Endothelial cell of umbilical vein (primary cell): Measurements from ENCODE around the gene AQP1. TPM values are rescaled to one million over a fixed set of nuclear protein-coding genes. Genes with fewer than 3 reads are reported as not detected.

Experiments
- BruUV-seq: library from RNA; stranded (reverse); fragments of 400-500 nt; replicated peaks from 2 replicates; lab custom pipeline; 2021; lab: Mats Ljungman, UMichigan
- CTCF ChIA-PET: fragments of 300-600, 350-600 bp; sonication (Branson Sonifier 250); formaldehyde crosslinking; loops from one replicate; lab custom pipeline; 2021; ENCODE audit warnings: antibody characterized with exemption, inconsistent platforms; lab: Charles Lee
- POLR2A ChIA-PET: fragments of 300-600, 350-600 bp; sonication (Branson Sonifier 250); formaldehyde crosslinking; loops from one replicate; lab custom pipeline; 2021; ENCODE audit warnings: antibody characterized with exemption, inconsistent platforms; lab: Charles Lee
- DNase-seq: peaks from one replicate; pipeline ENCODE4 v3.0.0-alpha.2; 2011; ENCODE audit warnings: low read depth, low spot score
- FAIRE-seq: peaks from 2 replicates; lab custom pipeline; 2011; peaks lifted over from hg19 to GRCh38; lab: Jason Lieb, UNC
- H2AFZ ChIP-seq: 2 replicates; pipeline ENCODE4 v1.6.0; 2012; ENCODE audit warnings: low read depth, low read length, control low read depth, inconsistent platforms
- H3K27ac ChIP-seq: 2 replicates; pipeline ENCODE4 v1.5.1; 2011; ENCODE audit warnings: low read depth, mild to moderate bottlenecking, control low read depth, low read length, moderate library complexity; ENCODE audit not compliant: insufficient read depth
- H3K27me3 ChIP-seq, 2 experiments: 2 replicates each; pipeline versions ENCODE4 v1.6.0 to v1.6.1; 2011; ENCODE audit warnings: low read length in 2 of 2, mixed read lengths in 1 of 2; ENCODE audit not compliant: control insufficient read depth in 2 of 2, insufficient read depth in 2 of 2
- H3K36me3 ChIP-seq, 2 experiments: 2 replicates in 1 of 2; 3 replicates in 1 of 2; pipeline ENCODE4 v1.5.1; 2011; ENCODE audit warnings: low read length in 2 of 2, mild to moderate bottlenecking in 1 of 2, moderate library complexity in 1 of 2; ENCODE audit not compliant: control insufficient read depth in 2 of 2, insufficient read depth in 2 of 2; ENCODE audit errors: extremely low read depth in 1 of 2
- H3K4me1 ChIP-seq: 3 replicates; pipeline ENCODE4 v1.5.1; 2011; ENCODE audit warnings: mild to moderate bottlenecking, low read length; ENCODE audit not compliant: control insufficient read depth, insufficient read depth; ENCODE audit errors: extremely low read depth
- H3K4me2 ChIP-seq: 2 replicates; pipeline ENCODE4 v1.6.1; 2011; ENCODE audit warnings: low read length, control low read depth, mixed read lengths; ENCODE audit not compliant: insufficient read depth
- H3K4me3 ChIP-seq, 3 experiments: fragments of 200-600 bp in 1 of 3; sonication (generic), shearing (Covaris generic) in 1 of 3; replicated peaks in 1 of 3; 2 replicates each; pipeline ENCODE4 v1.5.1; 2011 to 2016; ENCODE audit warnings: control low read depth in 3 of 3, low read length in 3 of 3, mild to moderate bottlenecking in 2 of 3, inconsistent platforms in 1 of 3, low read depth in 1 of 3, moderate library complexity in 1 of 3; ENCODE audit not compliant: insufficient read depth in 1 of 3
- H3K79me2 ChIP-seq: 2 replicates; pipeline ENCODE4 v1.6.0; 2012; ENCODE audit warnings: low read length, inconsistent platforms; ENCODE audit not compliant: control insufficient read depth, insufficient read depth
- H3K9ac ChIP-seq: replicated peaks from 2 replicates; pipeline ENCODE3; 2011; ENCODE audit warnings: low read length, control low read depth; ENCODE audit not compliant: insufficient read depth; ENCODE audit errors: extremely low read depth
- H3K9me1 ChIP-seq: replicated peaks from 3 replicates; pipeline ENCODE4 v1.6.0; 2011; ENCODE audit warnings: mild to moderate bottlenecking, low read length; ENCODE audit not compliant: control insufficient read depth, insufficient read depth; ENCODE audit errors: extremely low read depth
- H3K9me3 ChIP-seq: replicated peaks from 2 replicates; pipeline ENCODE4 v1.5.1; 2012; ENCODE audit warnings: low read length, inconsistent platforms; ENCODE audit not compliant: control insufficient read depth, insufficient read depth
- H4K20me1 ChIP-seq: replicated peaks from 2 replicates; pipeline ENCODE3; 2011; ENCODE audit warnings: mild to moderate bottlenecking, low read length; ENCODE audit not compliant: control insufficient read depth, insufficient read depth; ENCODE audit errors: extremely low read depth
- CTCF ChIP-seq, 2 donors: IDR thresholded peaks; 1 replicate in 1 of 2; 2 replicates in 1 of 2; pipeline ENCODE4 v1.5.1; 2011; ENCODE audit warnings: low read length in 2 of 2, mild to moderate bottlenecking in 2 of 2, moderate library complexity in 2 of 2, control low read depth in 1 of 2, inconsistent platforms in 1 of 2, low read depth in 1 of 2; ENCODE audit not compliant: insufficient read depth in 1 of 2; ENCODE audit errors: extremely low read depth in 1 of 2
- EZH2 ChIP-seq: IDR thresholded peaks from 2 replicates; pipeline ENCODE4 v1.6.1; 2012; ENCODE audit warnings: borderline replicate concordance, low read depth, mild to moderate bottlenecking, moderate library complexity, low read length, inconsistent platforms; ENCODE audit not compliant: severe bottlenecking
- FOS ChIP-seq: IDR thresholded peaks from 2 replicates; pipeline ENCODE4 v1.6.1; 2011; ENCODE audit warnings: mild to moderate bottlenecking, low read length, moderate library complexity, borderline replicate concordance; ENCODE audit not compliant: insufficient read depth
- GATA2 ChIP-seq: IDR thresholded peaks from 2 replicates; pipeline ENCODE4 v1.7.0; 2011; ENCODE audit warnings: low read depth, mild to moderate bottlenecking, moderate library complexity, mixed read lengths, low read length; ENCODE audit not compliant: insufficient read length, insufficient read depth
- JUN ChIP-seq: IDR thresholded peaks from 2 replicates; pipeline ENCODE4 v1.6.1; 2011; ENCODE audit warnings: borderline replicate concordance, low read depth; ENCODE audit not compliant: insufficient read length, insufficient read depth
- MYC ChIP-seq: IDR thresholded peaks from one replicate; pipeline ENCODE4 v1.6.1; 2011; ENCODE audit warnings: mild to moderate bottlenecking, low read depth, low read length
- POLR2A ChIP-seq: IDR thresholded peaks from 2 replicates; pipeline ENCODE4 v1.6.1; 2012; ENCODE audit warnings: low read depth, mild to moderate bottlenecking, control low read depth, low read length
- POLR2AphosphoS5 ChIP-seq: IDR thresholded peaks from 2 replicates; pipeline ENCODE4 v1.6.1; 2012; ENCODE audit warnings: low read depth, mild to moderate bottlenecking, control low read depth, low read length, moderate library complexity; ENCODE audit not compliant: insufficient read depth
- dilution Hi-C: fragments of 300-500 bp; cut with MboI; formaldehyde crosslinking; loops from one replicate; pipeline ENCODE4 v1.15.0; 2019; ENCODE audit warnings: low sequenced_read_pairs; ENCODE audit not compliant: extremely low pct_ligation_motif_present
- intact Hi-C: fragments of 100-400 bp; cut with micrococcal nuclease; formaldehyde crosslinking; loops from one replicate; pipeline ENCODE4 v1.10.0; 2022
- polyA plus RNA-seq, 4 experiments: library from polyadenylated mRNA; depleted of rRNA in 3 of 4; stranded (reverse) in 3 of 4; unstranded in 1 of 4; fragments of >200 nt; gene quantifications; 2 replicates each; pipeline versions ENCODE4 v1.2.1 to v1.2.3, GENCODE V29; 2011 to 2012; ENCODE audit warnings: missing spikeins in 1 of 4
- total RNA-seq: library from RNA; stranded (reverse); gene quantifications from 2 replicates; pipeline ENCODE4 v1.2.3, GENCODE V29; 2021
- TF ChIP-seq, protein P1 (sequence below): IDR thresholded peaks from 2 replicates; pipeline ENCODE4 v1.6.1; 2011; ENCODE audit not compliant: insufficient read depth, insufficient read length

AQP1 gene
- total and polyA plus RNA-seq, 2 donors (not counting 3 experiments of a cell fraction or from before 2014, with no cell fraction given): 11.7 to 15.9 TPM

DNA sequence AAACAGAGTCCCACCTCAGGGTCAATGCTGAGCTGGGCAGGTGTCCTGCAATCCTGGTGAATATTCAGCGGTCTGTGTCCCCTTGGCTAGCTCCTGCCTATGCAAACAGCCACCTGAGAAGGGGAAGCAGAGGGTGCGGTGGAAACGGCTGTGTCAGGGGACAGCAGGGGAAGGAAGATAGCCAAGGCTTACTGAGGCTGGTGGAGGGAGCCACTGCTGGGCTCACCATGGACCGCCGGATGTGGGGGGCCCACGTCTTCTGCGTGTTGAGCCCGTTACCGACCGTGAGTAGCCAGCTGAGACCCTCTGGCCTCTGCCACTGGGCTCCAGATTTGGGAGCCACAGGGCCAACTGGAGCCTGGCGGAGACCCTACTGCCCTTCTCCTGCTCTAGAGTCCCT is 52.2 kb downstream of the AQP1 start, which contains the start of gene GHRHR:
TSS of gene GHRHR (plus strand) at position 112 of the 400 bp plus-strand sequence. CDS start at position 228, 116 bp downstream.
- H2AFZ ChIP-seq: no peak within 1 kb of the TSS
- no peak for FAIRE-seq
- no peaks in the 10 kb centered on the region for H3K9me1 ChIP-seq
- no peaks in the 10 kb centered on the region for H3K79me2 ChIP-seq
- no peak within 1 kb of the TSS for H3K27ac ChIP-seq
- no peaks in the 10 kb centered on the region for H4K20me1 ChIP-seq
- no peak within 1 kb of the TSS for H3K4me2 ChIP-seq
- no peak for DNase-seq
- no peak within 1 kb of the TSS for H3K9ac ChIP-seq
- ChIA-PET POLR2A (no interaction called here), CTCF (interaction anchor here (1.4 to 3.2 kb wide), 2 partner anchors 25 to 159 kb away, joined by 7 to 17 read pairs; no protein-coding TSS in a partner anchor)
- dilution Hi-C loops: no loop called here
- TF ChIP-seq, protein P1, sequence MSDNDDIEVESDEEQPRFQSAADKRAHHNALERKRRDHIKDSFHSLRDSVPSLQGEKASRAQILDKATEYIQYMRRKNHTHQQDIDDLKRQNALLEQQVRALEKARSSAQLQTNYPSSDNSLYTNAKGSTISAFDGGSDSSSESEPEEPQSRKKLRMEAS: no peak
- no peak for TF ChIP-seq GATA2
- TF ChIP-seq JUN: no peak
- no peak for TF ChIP-seq MYC
- TF ChIP-seq FOS: no peak
- TF ChIP-seq POLR2AphosphoS5: no peak
- no peak for TF ChIP-seq CTCF (IDR thresholded peaks at IDR 0.05; ENCODE audit: extremely low read depth in 1 of 2, insufficient read depth in 1 of 2, low read depth in 1 of 2, low read length in 2 of 2)
- no peak for TF ChIP-seq EZH2
- no peak for TF ChIP-seq POLR2A
- H3K4me3 ChIP-seq: no peak within 1 kb of the TSS
- H3K9me3 ChIP-seq: no peaks in the 10 kb centered on the region
- H3K4me1 ChIP-seq: no peaks in the 10 kb centered on the region
- intact Hi-C loops: no loop called here
- no peaks in the 10 kb centered on the region for H3K36me3 ChIP-seq
- H3K27me3 ChIP-seq: peaks cover 5 to 9% of the 10 kb centered on the region in 2 experiments
- no TSS peak for BruUV-seq
